Measurements from ENCODE around the gene SCAI. TPM values are rescaled to one million over a fixed set of nuclear protein-coding genes. Genes with fewer than 3 reads are reported as not detected.
A peak's percentile ranks its signal among the peaks of the same experiment; 100 is the strongest.

The SCAI gene
- total and polyA plus RNA-seq, 9 of the 15 experiments (the other 6 are each of a cell fraction or from before 2014, with no cell fraction given): 0.70 to 12.4 (median 4.2) TPM

DNA sequence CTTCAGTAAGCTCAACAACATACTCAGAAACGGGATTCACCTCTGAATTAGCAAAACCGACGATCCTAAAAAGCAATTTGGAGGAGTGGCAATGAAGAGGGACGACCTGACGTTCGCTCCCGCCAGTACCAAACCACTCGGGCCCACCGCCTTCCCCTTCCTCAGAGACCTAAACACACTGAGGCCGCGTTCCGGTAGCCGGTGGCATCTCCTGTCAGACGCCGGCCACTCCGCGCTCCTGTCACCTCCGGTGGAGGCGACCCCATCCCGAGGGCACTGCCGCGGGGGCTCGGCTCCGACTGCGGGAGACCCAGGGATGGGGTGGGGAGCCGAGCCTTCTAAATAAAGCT lies 45.7 kb upstream of the SCAI start (continued):
- TF ChIP-seq SIN3A (IDR thresholded peaks at IDR 0.05; ENCODE audit: borderline replicate concordance in 2 of 2, control insufficient read depth in 1 of 2, low read depth in 2 of 2, low read length in 2 of 2) (peak in 1 of 2 experiments; percentile 63; a peak in 1 of 4 replicates), ZNF354B (CRISPR knock-in tag; IDR thresholded peaks at IDR 0.05) (no peak), NR2C2 (CRISPR knock-in tag; IDR thresholded peaks at IDR 0.05) (no peak), NR2C2 (tag; IDR thresholded peaks at IDR 0.05) (no peak), CEBPG (CRISPR knock-in tag; IDR thresholded peaks at IDR 0.05) (0 out of 2 replicates have a peak, but pooled peaks have one; percentile 32), CEBPG (tag; conservative IDR thresholded peaks at IDR 0.05 in 1 of 2, IDR thresholded peaks at IDR 0.05 in 1 of 2) (no peak), NCOA2 (IDR thresholded peaks at IDR 0.05; ENCODE audit: partially characterized antibody in 2 of 2) (no peak), KDM2B (CRISPR knock-in tag; IDR thresholded peaks at IDR 0.05) (no peak), CHD1 (IDR thresholded peaks at IDR 0.05; ENCODE audit: low read length) (peak; percentile 66)
- TF ChIP-seq, protein P1, sequence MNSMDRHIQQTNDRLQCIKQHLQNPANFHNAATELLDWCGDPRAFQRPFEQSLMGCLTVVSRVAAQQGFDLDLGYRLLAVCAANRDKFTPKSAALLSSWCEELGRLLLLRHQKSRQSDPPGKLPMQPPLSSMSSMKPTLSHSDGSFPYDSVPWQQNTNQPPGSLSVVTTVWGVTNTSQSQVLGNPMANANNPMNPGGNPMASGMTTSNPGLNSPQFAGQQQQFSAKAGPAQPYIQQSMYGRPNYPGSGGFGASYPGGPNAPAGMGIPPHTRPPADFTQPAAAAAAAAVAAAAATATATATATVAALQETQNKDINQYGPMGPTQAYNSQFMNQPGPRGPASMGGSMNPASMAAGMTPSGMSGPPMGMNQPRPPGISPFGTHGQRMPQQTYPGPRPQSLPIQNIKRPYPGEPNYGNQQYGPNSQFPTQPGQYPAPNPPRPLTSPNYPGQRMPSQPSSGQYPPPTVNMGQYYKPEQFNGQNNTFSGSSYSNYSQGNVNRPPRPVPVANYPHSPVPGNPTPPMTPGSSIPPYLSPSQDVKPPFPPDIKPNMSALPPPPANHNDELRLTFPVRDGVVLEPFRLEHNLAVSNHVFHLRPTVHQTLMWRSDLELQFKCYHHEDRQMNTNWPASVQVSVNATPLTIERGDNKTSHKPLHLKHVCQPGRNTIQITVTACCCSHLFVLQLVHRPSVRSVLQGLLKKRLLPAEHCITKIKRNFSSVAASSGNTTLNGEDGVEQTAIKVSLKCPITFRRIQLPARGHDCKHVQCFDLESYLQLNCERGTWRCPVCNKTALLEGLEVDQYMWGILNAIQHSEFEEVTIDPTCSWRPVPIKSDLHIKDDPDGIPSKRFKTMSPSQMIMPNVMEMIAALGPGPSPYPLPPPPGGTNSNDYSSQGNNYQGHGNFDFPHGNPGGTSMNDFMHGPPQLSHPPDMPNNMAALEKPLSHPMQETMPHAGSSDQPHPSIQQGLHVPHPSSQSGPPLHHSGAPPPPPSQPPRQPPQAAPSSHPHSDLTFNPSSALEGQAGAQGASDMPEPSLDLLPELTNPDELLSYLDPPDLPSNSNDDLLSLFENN (IDR thresholded peaks at IDR 0.05; ENCODE audit: low read depth in 2 of 2, low read length in 2 of 2): no peak
- TF ChIP-seq, protein P2, sequence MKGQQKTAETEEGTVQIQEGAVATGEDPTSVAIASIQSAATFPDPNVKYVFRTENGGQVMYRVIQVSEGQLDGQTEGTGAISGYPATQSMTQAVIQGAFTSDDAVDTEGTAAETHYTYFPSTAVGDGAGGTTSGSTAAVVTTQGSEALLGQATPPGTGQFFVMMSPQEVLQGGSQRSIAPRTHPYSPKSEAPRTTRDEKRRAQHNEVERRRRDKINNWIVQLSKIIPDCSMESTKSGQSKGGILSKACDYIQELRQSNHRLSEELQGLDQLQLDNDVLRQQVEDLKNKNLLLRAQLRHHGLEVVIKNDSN (CRISPR knock-in tag; IDR thresholded peaks at IDR 0.05): peak; percentile 32; the same call in 1 of the 2 replicates
- TF ChIP-seq, protein P3, sequence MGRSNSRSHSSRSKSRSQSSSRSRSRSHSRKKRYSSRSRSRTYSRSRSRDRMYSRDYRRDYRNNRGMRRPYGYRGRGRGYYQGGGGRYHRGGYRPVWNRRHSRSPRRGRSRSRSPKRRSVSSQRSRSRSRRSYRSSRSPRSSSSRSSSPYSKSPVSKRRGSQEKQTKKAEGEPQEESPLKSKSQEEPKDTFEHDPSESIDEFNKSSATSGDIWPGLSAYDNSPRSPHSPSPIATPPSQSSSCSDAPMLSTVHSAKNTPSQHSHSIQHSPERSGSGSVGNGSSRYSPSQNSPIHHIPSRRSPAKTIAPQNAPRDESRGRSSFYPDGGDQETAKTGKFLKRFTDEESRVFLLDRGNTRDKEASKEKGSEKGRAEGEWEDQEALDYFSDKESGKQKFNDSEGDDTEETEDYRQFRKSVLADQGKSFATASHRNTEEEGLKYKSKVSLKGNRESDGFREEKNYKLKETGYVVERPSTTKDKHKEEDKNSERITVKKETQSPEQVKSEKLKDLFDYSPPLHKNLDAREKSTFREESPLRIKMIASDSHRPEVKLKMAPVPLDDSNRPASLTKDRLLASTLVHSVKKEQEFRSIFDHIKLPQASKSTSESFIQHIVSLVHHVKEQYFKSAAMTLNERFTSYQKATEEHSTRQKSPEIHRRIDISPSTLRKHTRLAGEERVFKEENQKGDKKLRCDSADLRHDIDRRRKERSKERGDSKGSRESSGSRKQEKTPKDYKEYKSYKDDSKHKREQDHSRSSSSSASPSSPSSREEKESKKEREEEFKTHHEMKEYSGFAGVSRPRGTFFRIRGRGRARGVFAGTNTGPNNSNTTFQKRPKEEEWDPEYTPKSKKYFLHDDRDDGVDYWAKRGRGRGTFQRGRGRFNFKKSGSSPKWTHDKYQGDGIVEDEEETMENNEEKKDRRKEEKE (IDR thresholded peaks at IDR 0.05; ENCODE audit: borderline replicate concordance in 1 of 2, control insufficient read depth in 1 of 2, low read depth in 2 of 2, low read length in 1 of 2): no peak
- TF ChIP-seq, protein P4, sequence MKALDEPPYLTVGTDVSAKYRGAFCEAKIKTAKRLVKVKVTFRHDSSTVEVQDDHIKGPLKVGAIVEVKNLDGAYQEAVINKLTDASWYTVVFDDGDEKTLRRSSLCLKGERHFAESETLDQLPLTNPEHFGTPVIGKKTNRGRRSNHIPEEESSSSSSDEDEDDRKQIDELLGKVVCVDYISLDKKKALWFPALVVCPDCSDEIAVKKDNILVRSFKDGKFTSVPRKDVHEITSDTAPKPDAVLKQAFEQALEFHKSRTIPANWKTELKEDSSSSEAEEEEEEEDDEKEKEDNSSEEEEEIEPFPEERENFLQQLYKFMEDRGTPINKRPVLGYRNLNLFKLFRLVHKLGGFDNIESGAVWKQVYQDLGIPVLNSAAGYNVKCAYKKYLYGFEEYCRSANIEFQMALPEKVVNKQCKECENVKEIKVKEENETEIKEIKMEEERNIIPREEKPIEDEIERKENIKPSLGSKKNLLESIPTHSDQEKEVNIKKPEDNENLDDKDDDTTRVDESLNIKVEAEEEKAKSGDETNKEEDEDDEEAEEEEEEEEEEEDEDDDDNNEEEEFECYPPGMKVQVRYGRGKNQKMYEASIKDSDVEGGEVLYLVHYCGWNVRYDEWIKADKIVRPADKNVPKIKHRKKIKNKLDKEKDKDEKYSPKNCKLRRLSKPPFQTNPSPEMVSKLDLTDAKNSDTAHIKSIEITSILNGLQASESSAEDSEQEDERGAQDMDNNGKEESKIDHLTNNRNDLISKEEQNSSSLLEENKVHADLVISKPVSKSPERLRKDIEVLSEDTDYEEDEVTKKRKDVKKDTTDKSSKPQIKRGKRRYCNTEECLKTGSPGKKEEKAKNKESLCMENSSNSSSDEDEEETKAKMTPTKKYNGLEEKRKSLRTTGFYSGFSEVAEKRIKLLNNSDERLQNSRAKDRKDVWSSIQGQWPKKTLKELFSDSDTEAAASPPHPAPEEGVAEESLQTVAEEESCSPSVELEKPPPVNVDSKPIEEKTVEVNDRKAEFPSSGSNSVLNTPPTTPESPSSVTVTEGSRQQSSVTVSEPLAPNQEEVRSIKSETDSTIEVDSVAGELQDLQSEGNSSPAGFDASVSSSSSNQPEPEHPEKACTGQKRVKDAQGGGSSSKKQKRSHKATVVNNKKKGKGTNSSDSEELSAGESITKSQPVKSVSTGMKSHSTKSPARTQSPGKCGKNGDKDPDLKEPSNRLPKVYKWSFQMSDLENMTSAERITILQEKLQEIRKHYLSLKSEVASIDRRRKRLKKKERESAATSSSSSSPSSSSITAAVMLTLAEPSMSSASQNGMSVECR (CRISPR knock-in tag; IDR thresholded peaks at IDR 0.05): peak; percentile 78

Measured in K562 (cell line).